ENCODE data around the gene BOLA1. TPM values are rescaled to one million over a fixed set of nuclear protein-coding genes. Genes with fewer than 3 reads are reported as not detected.
"Not testable (repeated sequence)": the region's sequence is repeated elsewhere in the genome, so short reads cannot be mapped to it uniquely, and the experiment has no call there.

The BOLA1 gene
- total and polyA plus RNA-seq, 12 donors, result 12.9 to 33.6 (median 16.1) TPM

GRCh38 chr1:149934356-149934755 lies 35.0 kb downstream of the BOLA1 start:
- DNase-seq, result no peak
- Histone ChIP-seq H3K27ac (peak overlapping the region in 1 of 10 donors; percentile 18), H3K4me3 (no peak overlapping the region), H3K4me1 (peaks cover 0 to 47% (median 34%) of the 10 kb centered on the region in 9 donors), H3K9me3 (no peaks in the 10 kb centered on the region), H3K27me3 (no peaks in the 10 kb centered on the region), H3K36me3 (peaks cover 0 to 32% (median 0%) of the 10 kb centered on the region in 9 donors)
- intact Hi-C loops (cut with DNase I), result loop anchor here in 1 of 10 donors (5.0 kb wide), 1 partner anchor 37 kb away; the partner anchor contains the start of gene BOLA1
- 52 to 68% methylated on average over 2 of the region's 2 CpGs for WGBS, 2 donors
- ATAC-seq, result no peak
- TF ChIP-seq, protein P1, sequence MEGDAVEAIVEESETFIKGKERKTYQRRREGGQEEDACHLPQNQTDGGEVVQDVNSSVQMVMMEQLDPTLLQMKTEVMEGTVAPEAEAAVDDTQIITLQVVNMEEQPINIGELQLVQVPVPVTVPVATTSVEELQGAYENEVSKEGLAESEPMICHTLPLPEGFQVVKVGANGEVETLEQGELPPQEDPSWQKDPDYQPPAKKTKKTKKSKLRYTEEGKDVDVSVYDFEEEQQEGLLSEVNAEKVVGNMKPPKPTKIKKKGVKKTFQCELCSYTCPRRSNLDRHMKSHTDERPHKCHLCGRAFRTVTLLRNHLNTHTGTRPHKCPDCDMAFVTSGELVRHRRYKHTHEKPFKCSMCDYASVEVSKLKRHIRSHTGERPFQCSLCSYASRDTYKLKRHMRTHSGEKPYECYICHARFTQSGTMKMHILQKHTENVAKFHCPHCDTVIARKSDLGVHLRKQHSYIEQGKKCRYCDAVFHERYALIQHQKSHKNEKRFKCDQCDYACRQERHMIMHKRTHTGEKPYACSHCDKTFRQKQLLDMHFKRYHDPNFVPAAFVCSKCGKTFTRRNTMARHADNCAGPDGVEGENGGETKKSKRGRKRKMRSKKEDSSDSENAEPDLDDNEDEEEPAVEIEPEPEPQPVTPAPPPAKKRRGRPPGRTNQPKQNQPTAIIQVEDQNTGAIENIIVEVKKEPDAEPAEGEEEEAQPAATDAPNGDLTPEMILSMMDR (IDR thresholded peaks at IDR 0.05), result no peak

DNA sequence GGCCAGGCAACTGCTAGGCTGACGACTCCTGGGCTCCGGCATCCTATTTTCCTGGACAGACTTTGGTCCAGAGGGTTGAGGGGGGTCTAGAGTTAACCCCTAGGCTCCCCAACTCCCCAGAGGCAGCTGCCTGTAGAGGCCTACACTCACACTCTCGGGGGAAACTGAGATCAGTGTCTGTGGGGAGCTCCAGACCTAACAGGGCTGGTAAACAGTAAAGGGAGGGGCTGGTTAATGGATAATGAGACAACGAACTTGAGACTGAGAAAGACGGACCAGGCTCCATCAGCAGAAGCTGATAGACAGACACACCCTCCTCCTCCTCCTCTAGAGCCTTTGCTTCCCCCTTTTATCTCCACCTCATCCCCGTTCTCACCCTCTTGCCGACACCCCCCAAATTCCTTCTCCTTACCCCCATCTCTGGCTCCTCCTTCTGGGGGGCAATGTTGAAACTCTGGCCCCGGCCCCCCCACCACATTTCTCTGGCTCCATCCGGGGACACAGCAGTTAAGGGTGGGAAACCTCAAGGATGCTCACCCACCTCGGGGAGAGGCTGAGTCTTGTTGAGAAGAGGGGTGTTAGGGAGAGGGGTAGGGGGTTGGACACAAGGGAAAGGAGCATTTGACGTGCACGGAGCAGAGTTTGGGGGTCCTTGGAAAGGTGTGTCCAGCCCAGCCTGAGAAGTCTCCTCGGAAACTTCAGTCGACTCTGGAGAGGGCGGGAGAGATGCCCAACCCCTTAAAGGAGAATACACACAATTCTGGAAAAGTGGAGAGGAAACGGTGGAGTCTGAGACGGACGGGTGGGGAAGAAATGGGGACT lies 37.0 kb downstream of the BOLA1 start, which contains the start of gene MTMR11:
Gene MTMR11 (minus strand): TSS at position 710 of the 822 bp plus-strand sequence. CDS start 232 bp downstream, at position 478.
- Histone ChIP-seq H3K4me1 (peaks cover 0 to 54% (median 37%) of the 10 kb centered on the region in 9 donors), H3K4me3 (peak within 1 kb of the TSS; percentile 10 to 63 (median 49)), H3K36me3 (peaks cover 0 to 15% (median 0%) of the 10 kb centered on the region in 9 donors), H3K27ac (peak within 1 kb of the TSS in 6 of 10 donors; percentile 19 to 84 (median 74)), H3K27me3 (no peaks in the 10 kb centered on the region), H3K9me3 (no peaks in the 10 kb centered on the region)
- ATAC-seq, result peak in 7 of 8 donors; percentile 13 to 60 (median 28)
- WGBS, 2 donors, result 21 to 22% methylated on average over 18 of the region's 18 CpGs
- TF ChIP-seq, protein P1 (IDR thresholded peaks at IDR 0.05), result no peak
- no peak for DNase-seq
- intact Hi-C loops (cut with DNase I), result loop anchor here in 1 of 10 donors (5.0 kb wide), 1 partner anchor 39 kb away; the partner anchor contains the start of gene BOLA1

DNA sequence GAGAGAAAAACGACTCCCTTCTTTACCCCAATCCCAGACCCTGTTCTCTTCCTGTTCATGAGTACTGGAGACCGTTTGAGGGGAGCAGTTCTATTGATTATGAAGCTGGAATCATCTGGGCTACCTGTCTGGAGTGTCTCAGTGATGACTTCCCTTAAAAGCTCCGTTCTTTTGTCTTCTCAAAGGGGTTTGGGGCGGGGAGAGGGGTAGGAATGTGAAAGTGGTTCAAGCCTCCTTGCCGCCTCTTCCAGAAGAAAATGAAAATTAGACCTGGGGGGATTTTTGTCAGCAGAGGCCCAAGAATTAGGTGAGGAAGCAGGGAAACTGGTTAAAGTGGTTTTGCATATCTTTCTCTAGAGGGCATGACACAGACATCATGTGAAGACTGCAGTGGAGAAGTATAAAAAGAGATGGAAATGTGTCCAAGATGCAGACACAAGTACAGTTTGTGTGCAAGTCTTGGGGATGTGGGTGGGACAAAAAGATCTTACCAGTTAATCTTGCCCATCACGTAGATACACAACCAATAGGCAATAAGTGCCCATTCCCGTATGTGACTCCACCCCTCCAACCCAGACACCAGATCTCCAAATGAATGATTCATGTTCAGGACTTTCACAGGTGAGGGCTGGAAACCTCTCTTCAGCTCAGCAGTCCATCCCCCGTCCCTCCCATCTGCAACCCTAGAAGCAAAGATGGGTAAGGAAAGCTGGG lies 37.8 kb downstream of the BOLA1 start:
- TF ChIP-seq, protein P1 (IDR thresholded peaks at IDR 0.05), result no peak
- H3K4me3 ChIP-seq, result peak overlapping the region; percentile 10 to 63 (median 49)
- H3K9me3 ChIP-seq, result no peaks in the 10 kb centered on the region
- peaks cover 0 to 7% (median 0%) of the 10 kb centered on the region in 9 donors for H3K36me3 ChIP-seq
- peak overlapping the region in 6 of 10 donors; percentile 19 to 84 (median 74) for H3K27ac ChIP-seq
- ATAC-seq, result no peak
- no peak for DNase-seq
- WGBS, 2 donors, result 22 to 28% methylated on average over 8 of the region's 8 CpGs
- peaks cover 0 to 59% (median 40%) of the 10 kb centered on the region in 9 donors for H3K4me1 ChIP-seq
- H3K27me3 ChIP-seq, result no peaks in the 10 kb centered on the region
- intact Hi-C loops (cut with DNase I), result loop anchor here in 1 of 10 donors (5.0 kb wide), 1 partner anchor 40 kb away; the partner anchor contains the start of gene BOLA1

GRCh38 chr1:149937759-149938158 lies 38.4 kb downstream of the BOLA1 start:
- Histone ChIP-seq H3K9me3 (no peaks in the 10 kb centered on the region), H3K27ac (peak overlapping the region in 5 of 10 donors; percentile 67 to 84 (median 76)), H3K36me3 (peaks cover 0 to 5% (median 0%) of the 10 kb centered on the region in 9 donors), H3K27me3 (no peaks in the 10 kb centered on the region), H3K4me1 (peaks cover 0 to 59% (median 40%) of the 10 kb centered on the region in 9 donors), H3K4me3 (peak overlapping the region in 2 of 10 donors; percentile 58 to 61)
- ATAC-seq (peak in 3 of 8 donors; percentile 27 to 51 (median 43)), DNase-seq (no peak)
- intact Hi-C loops (cut with DNase I), result loop anchor here in 2 of 10 donors (2.0 to 5.0 kb wide), 2 partner anchors 40 to 49 kb away; partner anchors contain the start of gene BOLA1 (in 1 of the 2)
- TF ChIP-seq, protein P1 (IDR thresholded peaks at IDR 0.05), result no peak

DNA sequence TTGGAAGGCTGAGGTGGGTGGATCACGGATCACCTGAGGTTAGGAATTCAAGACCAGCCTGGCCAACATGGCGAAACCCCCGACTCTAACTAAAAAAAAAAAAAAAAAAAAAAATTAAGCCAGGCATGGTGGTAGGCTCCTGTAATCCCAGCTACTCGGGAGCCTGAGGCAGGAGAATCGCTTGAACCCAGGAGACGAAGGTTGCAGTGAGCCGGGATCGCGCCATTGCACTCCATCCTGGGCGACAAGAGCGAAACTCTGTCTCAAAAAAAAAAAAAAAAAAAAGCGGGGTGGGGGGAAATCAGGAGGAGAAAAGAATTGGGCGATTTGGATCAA lies 39.3 kb downstream of the BOLA1 start:
- intact Hi-C loops (cut with DNase I), result loop anchor here in 2 of 10 donors (2.0 to 5.0 kb wide), 2 partner anchors 41 to 50 kb away; partner anchors contain the start of gene BOLA1 (in 1 of the 2)
- peak overlapping the region in 7 of 10 donors; percentile 18 to 42 (median 38) for H3K4me3 ChIP-seq
- 59 to 70% methylated on average over 11 to 13 of the region's 13 CpGs for WGBS, 2 donors
- DNase-seq, H3K9me3 ChIP-seq, H3K27me3 ChIP-seq, H3K36me3 ChIP-seq: not testable (repeated sequence)
- peaks cover 0 to 59% (median 40%) of the 10 kb centered on the region in 9 donors for H3K4me1 ChIP-seq
- H3K27ac ChIP-seq, result peak overlapping the region in 9 of 10 donors; percentile 71 to 92 (median 82)
- peak in 4 of 8 donors; percentile 1 to 11 (median 6) for ATAC-seq

All from heart right ventricle (tissue), 16 donors.